ENCODE measurements around the gene BOC. TPM values are rescaled to one million over a fixed set of nuclear protein-coding genes. Genes with fewer than 3 reads are reported as not detected.

BOC gene
- total and polyA plus RNA-seq, 2 of the 4 experiments (the other 2 are of a cell fraction), result 6.8 to 15.2 TPM

- Histone ChIP-seq H3K14ac (replicated peaks; ENCODE audit: low read depth, low read length) (no peak overlapping the region), H3K4me1 (ENCODE audit: control insufficient read depth, insufficient read depth, low read length) (peaks cover 18% of the 10 kb centered on the region), H3K18ac (ENCODE audit: low read depth, low read length) (no peak overlapping the region), H3K23ac (ENCODE audit: low read depth, low read length) (no peak overlapping the region), H3K4ac (ENCODE audit: low read depth, low read length) (no peak overlapping the region), H2BK5ac (ENCODE audit: low read depth, low read length, poor library complexity, severe bottlenecking) (no peak overlapping the region), H3K27me3 (ENCODE audit: control insufficient read depth, insufficient read depth, low read length) (no peaks in the 10 kb centered on the region), H2BK15ac (ENCODE audit: low read depth, low read length) (no peak overlapping the region), H3K9me1 (ENCODE audit: insufficient read depth, low read length) (0 out of 2 replicates have a peak, but pooled peaks cover 2% of the 10 kb centered on the region), H2BK120ac (ENCODE audit: low read depth, low read length) (no peak overlapping the region), H4K8ac (ENCODE audit: low read depth in 2 of 2, low read length in 2 of 2) (no peak overlapping the region), H2AK5ac (ENCODE audit: low read depth, low read length) (no peak overlapping the region), H3K36me3 (ENCODE audit: control insufficient read depth, insufficient read depth, low read length) (peaks cover 28% of the 10 kb centered on the region), H3K79me1 (ENCODE audit: low read depth in 1 of 2, low read length in 2 of 2) (peaks cover 0 to 5% of the 10 kb centered on the region in 2 experiments; a peak in 1 of 4 replicates), H3K9ac (ENCODE audit: low read depth, low read length) (no peak overlapping the region), H2AK9ac (replicated peaks; ENCODE audit: low read depth, low read length, poor library complexity) (no peak overlapping the region), H4K20me1 (ENCODE audit: insufficient read depth, low read length) (no peaks in the 10 kb centered on the region), H3K4me3 (ENCODE audit: insufficient read depth, low read depth, low read length) (no peak overlapping the region), H4K91ac (ENCODE audit: insufficient read depth, low read depth, low read length) (no peak overlapping the region), H3K9me3 (ENCODE audit: control insufficient read depth, insufficient read depth, low read length) (no peaks in the 10 kb centered on the region), H3K56ac (ENCODE audit: extremely low read depth, insufficient read depth, low read length) (no peak overlapping the region), H4K5ac (ENCODE audit: low read depth, low read length) (no peak overlapping the region), H3K4me2 (ENCODE audit: low read depth, low read length) (no peak overlapping the region), H2BK20ac (ENCODE audit: low read depth, low read length) (no peak overlapping the region), H3K27ac (ENCODE audit: insufficient read depth, low read length) (no peak overlapping the region), H2AFZ (replicated peaks; ENCODE audit: low read length, poor library complexity) (no peak overlapping the region)
- in situ Hi-C loops (cut with MboI; ENCODE audit: low sequenced_read_pairs), result no loop called here
- BruUV-seq (replicated peaks), result no TSS peak
- ATAC-seq (ENCODE audit: low read depth), result no peak
- POLR2A ChIA-PET (ENCODE audit: unreplicated experiment), result no interaction called here
- dilution Hi-C loops (cut with HindIII; ENCODE audit: low sequenced_read_pairs, unreplicated experiment), result no loop called here
- intact Hi-C loops (cut with micrococcal nuclease), result no loop called here
- DNase-seq, result no peak
- no CpG with 5 or more reads among the region's 1 CpG for WGBS, 2 experiments (ENCODE audit: extremely low coverage in 2 of 2, insufficient read length in 1 of 2)
- TF ChIP-seq RAD21 (IDR thresholded peaks at IDR 0.05; ENCODE audit: low read length), result no peak
- no peak for TF ChIP-seq RCOR1 (IDR thresholded peaks at IDR 0.05; ENCODE audit: insufficient replicate concordance, low read length)
- TF ChIP-seq CHD1 (IDR thresholded peaks at IDR 0.05; ENCODE audit: low read depth, low read length), result no peak
- TF ChIP-seq CEBPB (IDR thresholded peaks at IDR 0.05; ENCODE audit: low read depth, low read length), result no peak
- no peak for TF ChIP-seq USF2 (IDR thresholded peaks at IDR 0.05; ENCODE audit: low read depth, low read length)
- no peak for TF ChIP-seq MAFK (IDR thresholded peaks at IDR 0.05; ENCODE audit: low read depth, low read length)
- CTCF ChIA-PET, result interaction anchor here (0.5 kb wide), 1 partner anchor 845 kb away, joined by 3 read pairs; no protein-coding TSS in a partner anchor
These were observed 7.3 kb downstream of the BOC start for GRCh38 chr3:113218681-113219045.
